Ovary (tissue), 9 donors: ENCODE data around the gene PPIF. TPM values are rescaled to one million over a fixed set of nuclear protein-coding genes. Genes with fewer than 3 reads are reported as not detected.

ENCODE experiments used
- DNase-seq, 5 donors: peaks; one replicate each; pipeline ENCODE4 v3.0.0-alpha.2; 2019 to 2020
- H3K27ac ChIP-seq, 2 donors: fragments of 200-600 bp; one replicate each; pipeline versions ENCODE4 v1.5.1 to v1.8.0; 2019 to 2022
- H3K27me3 ChIP-seq: fragments of 200-600 bp; one replicate; pipeline ENCODE4 v1.8.0; 2022
- H3K36me3 ChIP-seq: fragments of 200-600 bp; sonication (generic); one replicate; pipeline ENCODE4 v1.5.1; 2019
- H3K4me1 ChIP-seq: one replicate; pipeline ENCODE4 v1.8.1; 2013; ENCODE audit warnings: mild to moderate bottlenecking, moderate library complexity; ENCODE audit not compliant: insufficient read depth
- H3K4me3 ChIP-seq: fragments of 200-600 bp; sonication (generic); one replicate; pipeline ENCODE4 v1.5.1; 2017
- H3K9me3 ChIP-seq, 2 donors: fragments of 200-600 bp in 1 of 2; sonication (generic) in 1 of 2; one replicate each; pipeline versions ENCODE4 v1.5.1 to v1.8.1; 2013 to 2019; ENCODE audit warnings: mild to moderate bottlenecking in 1 of 2, moderate library complexity in 1 of 2
- CTCF ChIP-seq, 3 donors: fragments of 450-650 bp in 2 of 3; fragments of 200-600 bp in 1 of 3; IDR thresholded peaks; one replicate each; pipeline versions ENCODE4 v1.5.1 to v1.8.0; 2016 to 2022; ENCODE audit warnings: antibody characterized with exemption in 3 of 3, mild to moderate bottlenecking in 1 of 3
- EP300 ChIP-seq: sonication (generic); formaldehyde crosslinking; IDR thresholded peaks from one replicate; pipeline ENCODE4 v1.6.1; 2017; ENCODE audit warnings: antibody characterized with exemption
- POLR2A ChIP-seq: fragments of 450-650 bp; IDR thresholded peaks from one replicate; pipeline ENCODE4 v1.6.1; 2017; ENCODE audit warnings: antibody characterized with exemption, mild to moderate bottlenecking, moderate library complexity
- WGBS, 3 donors: extraction: QIAGEN DNeasy Blood & Tissue Kit in 1 of 3; methylation state at CpG; one replicate each; pipeline versions ENCODE4 v1.1.5 to v1.1.7; 2013 to 2017; 5-methylcytosine and 5-hydroxymethylcytosine counted together
- intact Hi-C, 4 donors: fragments of 100-400 bp; cut with DNase I; formaldehyde crosslinking; loops; one replicate each; pipeline versions ENCODE4 v1.11.0 to v1.15.1; 2022 to 2023
- polyA plus RNA-seq, 2 donors: library from polyadenylated mRNA; stranded (reverse); fragments of 200-250 nt in 1 of 2; fragments of 350-450 nt in 1 of 2; fragmentation: Illumina TruSeq in 1 of 2; extraction: RNeasy Lipid Tissue Mini Kit (QIAGEN cat#74804) in 1 of 2; gene quantifications; one replicate each; pipeline ENCODE4 v1.2.3, GENCODE V29; 2013 to 2014
- total RNA-seq, 7 donors: library from RNA; depleted of rRNA in 2 of 7; stranded (reverse); fragments of >200 nt in 2 of 7; fragmentation: NEBNext Ultra II Directional in 3 of 7; extraction: Animal tissue kit (Norgen Biotek cat#: 25700) in 3 of 7; gene quantifications; one replicate each; pipeline versions ENCODE4 v1.1.0 to v1.2.4, GENCODE V29; 2016 to 2023
- donor health status: DM: no; HTN: no; CAD: no; lungs with moderate emphysema.
- donor health status: DM: no; HTN: no; CAD: no.
- donor health status: Bipolar disorder and iron deficiency.
- donor health status: DM: yes; HTN: yes; CAD: no.
- donor health status: DM: no; HTN: no; CAD: no.
- donor health status: DM: yes; HTN: yes; CAD: no.

Gene PPIF
- total and polyA plus RNA-seq, 9 donors: 15.5 to 64.3 (median 32.3) TPM

GRCh38 chr10:79351332-79351731 lies 4.1 kb downstream of the PPIF start:
- intact Hi-C loops: no loop called here
- WGBS, 3 donors: 91 to 96% (median 95%) methylated on average over 13 of the region's 13 CpGs
- TF ChIP-seq EP300: no peak
- TF ChIP-seq CTCF (IDR thresholded peaks at IDR 0.05): no peak
- no peak for TF ChIP-seq POLR2A
- no peaks in the 10 kb centered on the region for H3K9me3 ChIP-seq
- peaks cover 14% of the 10 kb centered on the region for H3K4me1 ChIP-seq
- no peak overlapping the region for H3K4me3 ChIP-seq
- H3K36me3 ChIP-seq: no peaks in the 10 kb centered on the region
- H3K27me3 ChIP-seq: no peaks in the 10 kb centered on the region
- no peak for DNase-seq
- H3K27ac ChIP-seq: no peak overlapping the region

- no peak for TF ChIP-seq POLR2A
- TF ChIP-seq CTCF (IDR thresholded peaks at IDR 0.05): no peak
- no peak for TF ChIP-seq EP300
- no peaks in the 10 kb centered on the region for H3K36me3 ChIP-seq
- no peak for DNase-seq
Observed at GRCh38 chr10:79352035-79352877, 5.0 kb downstream of the PPIF start.

GRCh38 chr10:79353000-79353406 lies 5.7 kb downstream of the PPIF start:
- H3K27ac ChIP-seq: no peak overlapping the region
- no peak for DNase-seq

More at GRCh38 chr10:79352035-79352877, 5.0 kb downstream of the PPIF start:
- no peaks in the 10 kb centered on the region for H3K9me3 ChIP-seq
- no peaks in the 10 kb centered on the region for H3K27me3 ChIP-seq
- no peak overlapping the region for H3K27ac ChIP-seq
- H3K4me1 ChIP-seq: peaks cover 12% of the 10 kb centered on the region
- intact Hi-C loops: no loop called here
- 90 to 97% (median 96%) methylated on average over 11 of the region's 11 CpGs for WGBS, 3 donors
- no peak overlapping the region for H3K4me3 ChIP-seq

GRCh38 chr10:79353726-79354125 lies 6.5 kb downstream of the PPIF start:
- Histone ChIP-seq H3K36me3 (no peaks in the 10 kb centered on the region), H3K4me3 (no peak overlapping the region), H3K4me1 (peaks cover 7% of the 10 kb centered on the region), H3K27me3 (no peaks in the 10 kb centered on the region), H3K27ac (no peak overlapping the region), H3K9me3 (no peaks in the 10 kb centered on the region)
- 92 to 94% (median 94%) methylated on average over 11 of the region's 11 CpGs for WGBS, 3 donors
- TF ChIP-seq POLR2A: no peak
- no peak for TF ChIP-seq CTCF (IDR thresholded peaks at IDR 0.05)
- no peak for TF ChIP-seq EP300
- intact Hi-C loops: no loop called here
- DNase-seq: no peak

More at GRCh38 chr10:79353000-79353406, 5.7 kb downstream of the PPIF start:
- no peaks in the 10 kb centered on the region for H3K27me3 ChIP-seq
- intact Hi-C loops: no loop called here
- no peaks in the 10 kb centered on the region for H3K36me3 ChIP-seq
- H3K4me3 ChIP-seq: no peak overlapping the region
- TF ChIP-seq EP300: no peak
- TF ChIP-seq POLR2A: no peak
- no peak for TF ChIP-seq CTCF (IDR thresholded peaks at IDR 0.05)
- H3K9me3 ChIP-seq: no peaks in the 10 kb centered on the region
- peaks cover 12% of the 10 kb centered on the region for H3K4me1 ChIP-seq
- 88 to 93% (median 90%) methylated on average over 8 of the region's 8 CpGs for WGBS, 3 donors
